GM12878 (cell line): ENCODE data around the gene CDPF1. TPM values are rescaled to one million over a fixed set of nuclear protein-coding genes. Genes with fewer than 3 reads are reported as not detected.
A peak's percentile ranks its signal among the peaks of the same experiment; 100 is the strongest.

Experiments
- ATAC-seq: fragments of 200-7000 bp; cut with Tn5 transposase; 3 replicates; pipeline ENCODE4 v1.9.1; 2020; ENCODE audit warnings: mild to moderate bottlenecking, moderate library complexity
- BruUV-seq: library from RNA; stranded (reverse); fragments of 400-500 nt; replicated peaks from 2 replicates; lab custom pipeline; 2021; lab: Mats Ljungman, UMichigan
- CTCF ChIA-PET: fragments of 300-600 bp; sonication (Branson Sonifier 250); formaldehyde crosslinking; extraction: SDS; loops from one replicate; lab custom pipeline; 2021; ENCODE audit warnings: inconsistent platforms; lab: Yijun Ruan, JAX
- POLR2A ChIA-PET: fragments of 350-600 bp; formaldehyde crosslinking; extraction: SDS; loops from one replicate; lab custom pipeline; 2021; ENCODE audit warnings: inconsistent platforms; lab: Charles Lee
- RAD21 ChIA-PET: fragments of 300-600 bp; sonication (Branson Sonifier 250); formaldehyde crosslinking; loops from one replicate; lab custom pipeline; 2023; ENCODE audit warnings: antibody characterized with exemption; ENCODE audit not compliant: unreplicated experiment; lab: Charles Lee
- SMC1A ChIA-PET: fragments of 300-600 bp; sonication (Branson Sonifier 250); formaldehyde crosslinking; loops from one replicate; lab custom pipeline; 2023; ENCODE audit not compliant: unreplicated experiment, uncharacterized antibody; lab: Charles Lee
- DNase-seq: peaks from one replicate; pipeline ENCODE4 v3.0.0-alpha.2; 2011; ENCODE audit warnings: low read depth, low spot score
- FAIRE-seq: peaks from 3 replicates; lab custom pipeline; 2011; peaks lifted over from hg19 to GRCh38; lab: Jason Lieb, UNC
- H2AFZ ChIP-seq: 2 replicates; pipeline ENCODE4 v1.6.0; 2011; ENCODE audit warnings: low read depth, low read length, control low read depth; ENCODE audit not compliant: control insufficient read depth
- H3K27ac ChIP-seq: 2 replicates; pipeline ENCODE4 v1.5.1; 2011; ENCODE audit warnings: control low read depth; ENCODE audit not compliant: control insufficient read depth, insufficient read depth
- H3K27me3 ChIP-seq, 2 experiments: replicated peaks in 1 of 2; 2 replicates each; pipeline versions ENCODE4 v1.6.0 to v1.6.1; 2011; ENCODE audit warnings: low read length in 1 of 2; ENCODE audit not compliant: control insufficient read depth in 2 of 2, insufficient read depth in 2 of 2
- H3K36me3 ChIP-seq, 2 experiments: 2 replicates each; pipeline ENCODE4 v1.5.1; 2011; ENCODE audit warnings: low read length in 1 of 2; ENCODE audit not compliant: control insufficient read depth in 2 of 2, insufficient read depth in 2 of 2
- H3K4me1 ChIP-seq: 2 replicates; pipeline ENCODE4 v1.6.1; 2011; ENCODE audit warnings: mild to moderate bottlenecking, low read length, moderate library complexity, mixed read lengths; ENCODE audit not compliant: control insufficient read depth, insufficient read depth
- H3K4me2 ChIP-seq: 2 replicates; pipeline ENCODE4 v1.6.0; 2011; ENCODE audit warnings: control low read depth; ENCODE audit not compliant: control insufficient read depth, insufficient read depth
- H3K4me3 ChIP-seq: fragments of 200-600 bp; sonication (generic); 2 replicates; pipeline ENCODE4 v1.5.1; 2016
- H3K79me2 ChIP-seq: 2 replicates; pipeline ENCODE4 v1.6.0; 2011; ENCODE audit warnings: low read length; ENCODE audit not compliant: control insufficient read depth, insufficient read depth
- H3K9ac ChIP-seq: 2 replicates; pipeline ENCODE4 v1.8.0; 2011; ENCODE audit warnings: low read length, control low read depth, mixed read lengths; ENCODE audit not compliant: control insufficient read depth, insufficient read depth
- H3K9me3 ChIP-seq: replicated peaks from 3 replicates; pipeline ENCODE4 v1.5.1; 2011; ENCODE audit warnings: mild to moderate bottlenecking, low read length; ENCODE audit not compliant: control insufficient read depth, insufficient read depth
- H4K20me1 ChIP-seq: 2 replicates; pipeline ENCODE4 v1.6.0; 2011; ENCODE audit not compliant: control insufficient read depth, insufficient read depth
- BACH1 ChIP-seq: fragments of 450-650 bp; IDR thresholded peaks from 2 replicates; pipeline ENCODE4 v1.6.1; 2017; ENCODE audit warnings: mild to moderate bottlenecking, borderline replicate concordance
- BHLHE40 ChIP-seq, 2 experiments: fragments of 450-650 bp in 1 of 2; IDR thresholded peaks; 2 replicates each; pipeline ENCODE4 v1.6.1; 2011 to 2017; ENCODE audit warnings: low read depth in 2 of 2, borderline replicate concordance in 1 of 2, improper control_type of control experiment in 1 of 2, low read length in 1 of 2, mild to moderate bottlenecking in 1 of 2
- BMI1 ChIP-seq: fragments of 450-650 bp; IDR thresholded peaks from 2 replicates; pipeline ENCODE4 v1.6.1; 2016; ENCODE audit warnings: mild to moderate bottlenecking, moderate library complexity, borderline replicate concordance
- CREM ChIP-seq: IDR thresholded peaks from 2 replicates; pipeline ENCODE4 v1.6.1; 2014; ENCODE audit warnings: antibody characterized with exemption, low read depth
- DPF2 ChIP-seq: fragments of 450-650 bp; IDR thresholded peaks from 2 replicates; pipeline ENCODE4 v1.6.1; 2017; ENCODE audit warnings: mild to moderate bottlenecking
- E2F8 ChIP-seq: fragments of 450-650 bp; IDR thresholded peaks from 2 replicates; pipeline ENCODE4 v1.6.1; 2018; ENCODE audit warnings: mild to moderate bottlenecking, low read depth, moderate library complexity; ENCODE audit not compliant: partially characterized antibody
- EP300 ChIP-seq, 2 experiments: fragments of 150-350 bp in 1 of 2; IDR thresholded peaks; 2 replicates each; pipeline ENCODE4 v1.6.1; 2011 to 2012; ENCODE audit warnings: low read depth in 2 of 2, low read length in 2 of 2, borderline replicate concordance in 1 of 2, improper control_type of control experiment in 1 of 2, inconsistent platforms in 1 of 2; ENCODE audit not compliant: control insufficient read depth in 1 of 2
- EZH2 ChIP-seq: IDR thresholded peaks from 2 replicates; pipeline ENCODE4 v1.6.1; 2012; ENCODE audit warnings: low read depth, mild to moderate bottlenecking, control low read depth, inconsistent platforms, low read length, borderline replicate concordance; ENCODE audit not compliant: control insufficient read depth
- IRF3 ChIP-seq: fragments of 450-650 bp; IDR thresholded peaks from 2 replicates; pipeline ENCODE4 v1.6.1; 2014; ENCODE audit warnings: mild to moderate bottlenecking
- MYB ChIP-seq: fragments of 150-350 bp; IDR thresholded peaks from 2 replicates; pipeline ENCODE4 v1.6.1; 2014; ENCODE audit warnings: mild to moderate bottlenecking, low read depth, low read length, borderline replicate concordance
- NBN ChIP-seq: fragments of 450-650 bp; IDR thresholded peaks from 2 replicates; pipeline ENCODE4 v1.6.1; 2016
- NR2C2 ChIP-seq: IDR thresholded peaks from 2 replicates; pipeline ENCODE4 v1.6.1; 2011; ENCODE audit warnings: borderline replicate concordance, low read depth; ENCODE audit not compliant: control insufficient read depth, insufficient read length
- NR2F1 ChIP-seq: fragments of 450-650 bp; conservative IDR thresholded peaks from 2 replicates; pipeline ENCODE4 v1.6.1; 2017; ENCODE audit warnings: mild to moderate bottlenecking
- PML ChIP-seq: IDR thresholded peaks from 2 replicates; pipeline ENCODE4 v1.6.1; 2012; ENCODE audit warnings: low read length, inconsistent platforms
- SMARCA5 ChIP-seq: fragments of 450-650 bp; IDR thresholded peaks from 2 replicates; pipeline ENCODE4 v1.6.1; 2017; ENCODE audit warnings: mild to moderate bottlenecking
- SREBF1 ChIP-seq: IDR thresholded peaks from 2 replicates; pipeline ENCODE4 v1.6.1; 2012; ENCODE audit warnings: mild to moderate bottlenecking, low read length
- STAT3 ChIP-seq: IDR thresholded peaks from 2 replicates; pipeline ENCODE4 v1.6.1; 2011; ENCODE audit warnings: low read depth, low read length, improper control_type of control experiment
- SUPT20H ChIP-seq: IDR thresholded peaks from 2 replicates; pipeline ENCODE4 v1.6.1; 2011; ENCODE audit warnings: low read depth, mild to moderate bottlenecking, low read length, moderate library complexity, borderline replicate concordance; ENCODE audit not compliant: control insufficient read depth
- TARDBP ChIP-seq: IDR thresholded peaks from 2 replicates; pipeline ENCODE4 v1.6.1; 2016; ENCODE audit warnings: borderline replicate concordance
- TCF7 ChIP-seq: IDR thresholded peaks from 2 replicates; pipeline ENCODE4 v1.6.1; 2014; ENCODE audit warnings: antibody characterized with exemption, borderline replicate concordance
- WGBS: methylation state at CpG from one replicate; pipeline ENCODE4 v1.1.6; 2016; ENCODE audit warnings: low lambda C conversion rate; ENCODE audit not compliant: insufficient replicate concordance, insufficient coverage; ENCODE audit errors: missing lambda C conversion rate; 5-methylcytosine and 5-hydroxymethylcytosine counted together
- in situ Hi-C: fragments of 300-500 bp; cut with MboI; formaldehyde crosslinking; loops from 9 replicates; pipeline ENCODE4 v1.14.3; 2018; ENCODE audit warnings: mixed read lengths
- intact Hi-C: fragments of 100-400 bp; cut with micrococcal nuclease; formaldehyde crosslinking; loops from one replicate; pipeline ENCODE4 v1.14.2; 2022; ENCODE audit not compliant: unreplicated experiment
- polyA plus RNA-seq, 11 experiments: library from polyadenylated mRNA; depleted of rRNA in 4 of 11; unstranded in 6 of 11; stranded (reverse) in 5 of 11; fragments of >200 nt; fragmentation: Nextera tagmentation in 4 of 11; fragmentation: Illumina TruSeq in 1 of 11; extraction: Ambion mirVana in 4 of 11; extraction: Trizol in 1 of 11; gene quantifications; 1 replicate in 1 of 11; 2 replicates in 10 of 11; pipeline versions ENCODE4 v1.2.1 to v1.2.3, GENCODE V29; 2011 to 2016; ENCODE audit warnings: inconsistent platforms in 2 of 11, missing spikeins in 2 of 11, low read depth in 1 of 11
- total RNA-seq, 4 experiments: library from RNA; depleted of rRNA in 3 of 4; stranded (reverse); fragments of >200 nt in 3 of 4; fragmentation: Illumina TruSeq in 1 of 4; extraction: Trizol in 1 of 4; gene quantifications; 2 replicates each; pipeline versions ENCODE4 v1.2.1 to v1.2.3, GENCODE V29; 2013 to 2021

CDPF1 gene
- total and polyA plus RNA-seq, 10 of the 15 experiments (the other 5 are each of a cell fraction or from before 2014, with no cell fraction given): 1.0 to 22.4 (median 7.9) TPM

GRCh38 chr22:46280999-46281623 is 31.0 kb upstream of the CDPF1 start:
- Histone ChIP-seq H3K79me2 (no peaks in the 10 kb centered on the region), H4K20me1 (no peaks in the 10 kb centered on the region), H3K4me3 (no peak overlapping the region), H3K27me3 (no peaks in the 10 kb centered on the region), H3K36me3 (peaks cover 13 to 17% of the 10 kb centered on the region in 2 experiments), H3K9me3 (no peaks in the 10 kb centered on the region), H2AFZ (no peak overlapping the region), H3K4me2 (no peak overlapping the region), H3K9ac (no peak overlapping the region), H3K4me1 (peaks cover 4% of the 10 kb centered on the region; the same call in 1 of the 2 replicates), H3K27ac (no peak overlapping the region; the same call in 1 of the 2 replicates)
- ChIA-PET RAD21 (interaction anchor here (1.6 to 2.0 kb wide), 2 partner anchors 13 to 31 kb away, joined by 4 to 8 read pairs; partner anchors contain the start of genes CDPF1 and TTC38), POLR2A (interaction anchor here (1.0 to 2.7 kb wide), 5 partner anchors 8 to 25 kb away, joined by 3 to 9 read pairs (median 3); partner anchors contain the start of genes GTSE1 and TTC38), SMC1A (interaction anchor here (0.9 to 1.5 kb wide), 4 partner anchors 11 to 16 kb away, joined by 3 to 7 read pairs (median 4); partner anchors contain the start of genes GTSE1 and TTC38), CTCF (interaction anchor here (1.1 kb wide), 2 partner anchors 31 to 275 kb away, joined by 3 read pairs; no protein-coding TSS in a partner anchor)
- intact Hi-C loops (no loop called here), in situ Hi-C loops (no loop called here)
- ATAC-seq (peak; percentile 84), FAIRE-seq (no peak), DNase-seq (no peak)
- BruUV-seq: no TSS peak
- WGBS: 41% methylated on average over 19 of the region's 19 CpGs
- TF ChIP-seq E2F8 (no peak), EZH2 (no peak), SMARCA5 (peak; percentile 76), TCF7 (no peak), NBN (peak; percentile 74; the same call in 1 of the 2 replicates), DPF2 (peak; percentile 51; the same call in 1 of the 2 replicates), SUPT20H (no peak), PML (no peak), NR2C2 (no peak), BHLHE40 (IDR thresholded peaks at IDR 0.05; ENCODE audit: borderline replicate concordance in 1 of 2, low read depth in 2 of 2, low read length in 1 of 2) (peak in 1 of 2 experiments; percentile 62; a peak in 2 of 4 replicates), MYB (no peak), SREBF1 (no peak), IRF3 (no peak), TARDBP (no peak), EP300 (IDR thresholded peaks at IDR 0.05; ENCODE audit: borderline replicate concordance in 1 of 2, control insufficient read depth in 1 of 2, low read depth in 2 of 2, low read length in 2 of 2) (no peak), BACH1 (peak; percentile 43; the same call in 1 of the 2 replicates), BMI1 (no peak), CREM (no peak), NR2F1 (peak; percentile 66; the same call in 1 of the 2 replicates), STAT3 (no peak)
